Fibroblast of lung (primary cell): ENCODE measurements around the gene RBM17. TPM values are rescaled to one million over a fixed set of nuclear protein-coding genes. Genes with fewer than 3 reads are reported as not detected.

ENCODE experiments used
- DNase-seq, 2 donors: peaks; one replicate each; pipeline versions ENCODE4 v3.0.0 to v3.0.0-alpha.2; 2010; ENCODE audit warnings: low read depth in 2 of 2
- H2AFZ ChIP-seq: 2 replicates; pipeline ENCODE4 v1.5.1; 2012; ENCODE audit warnings: low read length, control low read depth, inconsistent platforms
- H3K27ac ChIP-seq: 2 replicates; pipeline ENCODE4 v1.5.1; 2011; ENCODE audit warnings: low read length, control low read depth; ENCODE audit not compliant: insufficient read depth
- H3K27me3 ChIP-seq: 2 replicates; pipeline ENCODE4 v1.5.1; 2011; ENCODE audit warnings: mild to moderate bottlenecking, low read length; ENCODE audit not compliant: control insufficient read depth, insufficient read depth
- H3K36me3 ChIP-seq: 2 replicates; pipeline ENCODE4 v1.5.1; 2011; ENCODE audit warnings: low read length; ENCODE audit not compliant: control insufficient read depth, insufficient read depth
- H3K4me1 ChIP-seq: 2 replicates; pipeline ENCODE4 v1.5.1; 2011; ENCODE audit warnings: low read length; ENCODE audit not compliant: control insufficient read depth, insufficient read depth; ENCODE audit errors: extremely low read depth
- H3K4me2 ChIP-seq: 2 replicates; pipeline ENCODE4 v1.5.1; 2011; ENCODE audit warnings: low read length, control low read depth; ENCODE audit not compliant: insufficient read depth; ENCODE audit errors: extremely low read depth
- H3K4me3 ChIP-seq, 4 experiments: fragments of 200-600 bp in 1 of 4; sonication (generic) in 1 of 4; replicated peaks in 1 of 4; 2 replicates each; pipeline ENCODE4 v1.5.1; 2011 to 2016; ENCODE audit warnings: low read length in 4 of 4, low read depth in 3 of 4, mild to moderate bottlenecking in 3 of 4, control low read depth in 2 of 4, inconsistent platforms in 1 of 4, mixed read lengths in 1 of 4; ENCODE audit not compliant: insufficient read depth in 1 of 4; ENCODE audit errors: control extremely low read depth in 1 of 4
- H3K79me2 ChIP-seq: 2 replicates; pipeline ENCODE4 v1.5.1; 2012; ENCODE audit warnings: mild to moderate bottlenecking, low read length, inconsistent platforms; ENCODE audit not compliant: control insufficient read depth, insufficient read depth
- H3K9ac ChIP-seq: 2 replicates; pipeline ENCODE4 v1.5.1; 2011; ENCODE audit warnings: mild to moderate bottlenecking, low read length, control low read depth; ENCODE audit not compliant: insufficient read depth
- H3K9me3 ChIP-seq: 2 replicates; pipeline ENCODE4 v1.5.1; 2012; ENCODE audit warnings: low read depth, low read length; ENCODE audit not compliant: control insufficient read depth, insufficient read depth
- H4K20me1 ChIP-seq: 2 replicates; pipeline ENCODE4 v1.5.1; 2011; ENCODE audit warnings: low read length; ENCODE audit not compliant: control insufficient read depth, insufficient read depth; ENCODE audit errors: extremely low read depth
- CTCF ChIP-seq, 2 donors: IDR thresholded peaks in 1 of 2; conservative IDR thresholded peaks in 1 of 2; 1 replicate in 1 of 2; 2 replicates in 1 of 2; pipeline ENCODE4 v1.5.1; 2011 to 2012; ENCODE audit warnings: low read length in 2 of 2, control low read depth in 1 of 2, inconsistent platforms in 1 of 2, low read depth in 1 of 2, mild to moderate bottlenecking in 1 of 2
- EZH2 ChIP-seq: IDR thresholded peaks from 2 replicates; pipeline ENCODE4 v1.5.1; 2012; ENCODE audit warnings: low read length, control low read depth, mild to moderate bottlenecking; ENCODE audit errors: missing control alignments
- polyA plus RNA-seq, 2 donors: library from polyadenylated mRNA; depleted of rRNA in 1 of 2; stranded (reverse) in 1 of 2; unstranded in 1 of 2; fragments of >200 nt; gene quantifications; 2 replicates each; pipeline ENCODE4 v1.2.1, GENCODE V29; 2011 to 2012; ENCODE audit warnings: missing spikeins in 1 of 2
- total RNA-seq: library from RNA; depleted of rRNA; stranded (reverse); fragments of >200 nt; gene quantifications from 2 replicates; pipeline ENCODE4 v1.2.1, GENCODE V29; 2014

The RBM17 gene
- total and polyA plus RNA-seq, 2 donors (not counting 1 experiment from before 2014, with no cell fraction given), result 28.9 to 46.1 TPM

- no peaks in the 10 kb centered on the region for H4K20me1 ChIP-seq
- no peaks in the 10 kb centered on the region for H3K9me3 ChIP-seq
- H3K36me3 ChIP-seq, result no peaks in the 10 kb centered on the region
- H3K9ac ChIP-seq, result no peak overlapping the region
- peak; percentile 75 to 76 for DNase-seq
- peaks cover 5% of the 10 kb centered on the region for H3K4me1 ChIP-seq
- no peak overlapping the region for H3K4me3 ChIP-seq
- H2AFZ ChIP-seq, result no peak overlapping the region
- peaks cover 4% of the 10 kb centered on the region for H3K79me2 ChIP-seq
- no peaks in the 10 kb centered on the region for H3K27me3 ChIP-seq
- peak in 1 of 2 donors; percentile 6 for TF ChIP-seq CTCF (conservative IDR thresholded peaks at IDR 0.05 in 1 of 2, IDR thresholded peaks at IDR 0.05 in 1 of 2; ENCODE audit: low read depth in 1 of 2, low read length in 2 of 2)
- no peak for TF ChIP-seq EZH2
- H3K4me2 ChIP-seq, result peak overlapping the region; percentile 33
- peak overlapping the region; percentile 65 for H3K27ac ChIP-seq
Measured at GRCh38 chr10:6114805-6115341, 26.0 kb downstream of the RBM17 start.

GRCh38 chr10:6115411-6115810 lies 26.6 kb downstream of the RBM17 start:
- H3K4me2 ChIP-seq, result no peak overlapping the region
- TF ChIP-seq EZH2, result no peak
- TF ChIP-seq CTCF (conservative IDR thresholded peaks at IDR 0.05 in 1 of 2, IDR thresholded peaks at IDR 0.05 in 1 of 2; ENCODE audit: low read depth in 1 of 2, low read length in 2 of 2), result no peak
- peak in 1 of 2 donors; percentile 52 for DNase-seq

GRCh38 chr10:6115824-6116350 lies 27.1 kb downstream of the RBM17 start:
- Histone ChIP-seq H2AFZ (no peak overlapping the region), H3K27ac (no peak overlapping the region), H3K4me2 (no peak overlapping the region), H3K4me3 (no peak overlapping the region), H3K79me2 (no peaks in the 10 kb centered on the region), H3K27me3 (no peaks in the 10 kb centered on the region), H3K36me3 (no peaks in the 10 kb centered on the region), H4K20me1 (no peaks in the 10 kb centered on the region), H3K9ac (no peak overlapping the region), H3K4me1 (peaks cover 5% of the 10 kb centered on the region), H3K9me3 (no peaks in the 10 kb centered on the region)
- TF ChIP-seq CTCF (conservative IDR thresholded peaks at IDR 0.05 in 1 of 2, IDR thresholded peaks at IDR 0.05 in 1 of 2; ENCODE audit: low read depth in 1 of 2, low read length in 2 of 2) (no peak), EZH2 (no peak)
- no peak for DNase-seq

More at GRCh38 chr10:6115411-6115810, 26.6 kb downstream of the RBM17 start:
- peak overlapping the region; percentile 65 for H3K27ac ChIP-seq
- H3K9me3 ChIP-seq, result no peaks in the 10 kb centered on the region
- H3K4me3 ChIP-seq, result no peak overlapping the region
- no peaks in the 10 kb centered on the region for H3K36me3 ChIP-seq
- H4K20me1 ChIP-seq, result no peaks in the 10 kb centered on the region
- peaks cover 3% of the 10 kb centered on the region for H3K79me2 ChIP-seq
- no peak overlapping the region for H2AFZ ChIP-seq
- H3K27me3 ChIP-seq, result no peaks in the 10 kb centered on the region
- H3K9ac ChIP-seq, result no peak overlapping the region
- H3K4me1 ChIP-seq, result peaks cover 5% of the 10 kb centered on the region
